ENCODE results near the gene CRACR2A. TPM values are rescaled to one million over a fixed set of nuclear protein-coding genes. Genes with fewer than 3 reads are reported as not detected.

CRACR2A gene
- total RNA-seq, 4 donors from 2014 or later, result 0.47 to 1.7 (median 1.1) TPM

GRCh38 chr12:3603576-3603975 is 149.3 kb downstream of the CRACR2A start:
- in situ Hi-C loops (cut with MboI; ENCODE audit: low sequenced_read_pairs in 4 of 4) (no loop called here), intact Hi-C loops (cut with DNase I; ENCODE audit: low total_unique reads) (no loop called here)
- Histone ChIP-seq H3K27ac (no peak overlapping the region), H3K4me3 (no peak overlapping the region), H3K4me1 (peaks cover 17 to 19% of the 10 kb centered on the region in 2 donors), H3K27me3 (no peaks in the 10 kb centered on the region), H3K9me3 (no peaks in the 10 kb centered on the region), H3K36me3 (no peaks in the 10 kb centered on the region)
- DNase-seq (no peak), ATAC-seq (no peak)
- TF ChIP-seq POLR2A (IDR thresholded peaks at IDR 0.05) (no peak), CTCF (IDR thresholded peaks at IDR 0.05 in 4 of 5, conservative IDR thresholded peaks at IDR 0.05 in 1 of 5) (no peak)

GRCh38 chr12:3602488-3602887 is 150.4 kb downstream of the CRACR2A start:
- Histone ChIP-seq H3K4me3 (no peak overlapping the region), H3K27ac (no peak overlapping the region), H3K4me1 (peaks cover 11 to 12% of the 10 kb centered on the region in 2 donors), H3K9me3 (no peaks in the 10 kb centered on the region), H3K36me3 (no peaks in the 10 kb centered on the region), H3K27me3 (no peaks in the 10 kb centered on the region)
- TF ChIP-seq CTCF (IDR thresholded peaks at IDR 0.05 in 4 of 5, conservative IDR thresholded peaks at IDR 0.05 in 1 of 5) (no peak), POLR2A (IDR thresholded peaks at IDR 0.05) (no peak)
- DNase-seq (no peak), ATAC-seq (no peak)
- in situ Hi-C loops (cut with MboI; ENCODE audit: low sequenced_read_pairs in 4 of 4) (no loop called here), intact Hi-C loops (cut with DNase I; ENCODE audit: low total_unique reads) (no loop called here)

- Histone ChIP-seq H3K27me3 (no peaks in the 10 kb centered on the region), H3K9me3 (no peaks in the 10 kb centered on the region), H3K4me1 (peaks cover 11 to 12% of the 10 kb centered on the region in 2 donors), H3K36me3 (no peaks in the 10 kb centered on the region), H3K4me3 (no peak overlapping the region), H3K27ac (no peak overlapping the region)
- DNase-seq (no peak), ATAC-seq (no peak)
- TF ChIP-seq CTCF (IDR thresholded peaks at IDR 0.05 in 4 of 5, conservative IDR thresholded peaks at IDR 0.05 in 1 of 5) (no peak), POLR2A (IDR thresholded peaks at IDR 0.05) (no peak)
- intact Hi-C loops (cut with DNase I; ENCODE audit: low total_unique reads), result no loop called here
- in situ Hi-C loops (cut with MboI; ENCODE audit: low sequenced_read_pairs in 4 of 4), result no loop called here
These were observed 151.3 kb downstream of the CRACR2A start for GRCh38 chr12:3601461-3602150.

- DNase-seq, result no peak
- no peaks in the 10 kb centered on the region for H3K27me3 ChIP-seq
- in situ Hi-C loops (cut with MboI; ENCODE audit: low sequenced_read_pairs in 4 of 4), result no loop called here
- no peaks in the 10 kb centered on the region for H3K9me3 ChIP-seq
- H3K36me3 ChIP-seq, result no peaks in the 10 kb centered on the region
- TF ChIP-seq CTCF (IDR thresholded peaks at IDR 0.05 in 4 of 5, conservative IDR thresholded peaks at IDR 0.05 in 1 of 5), result no peak
- no peak for TF ChIP-seq POLR2A (IDR thresholded peaks at IDR 0.05)
- no peak overlapping the region for H3K4me3 ChIP-seq
- no peak for ATAC-seq
- no peak overlapping the region for H3K27ac ChIP-seq
- peaks cover 11 to 12% of the 10 kb centered on the region in 2 donors for H3K4me1 ChIP-seq
- intact Hi-C loops (cut with DNase I; ENCODE audit: low total_unique reads), result no loop called here
These were observed 152.0 kb downstream of the CRACR2A start for GRCh38 chr12:3600951-3601350.
